C4-2B (cell line): ENCODE data around the gene TNNC1.

Source experiments
- CTCF ChIP-seq: fragments of 450-650 bp; conservative IDR thresholded peaks from 2 replicates; pipeline ENCODE4 v1.5.1; 2017; ENCODE audit warnings: mild to moderate bottlenecking
- ZFX ChIP-seq: fragments of 450-650 bp; IDR thresholded peaks from 2 replicates; pipeline ENCODE4 v1.6.1; 2017

- no peak for TF ChIP-seq ZFX
- no peak for TF ChIP-seq CTCF
Observed at GRCh38 chr3:52451237-52452083, 2.4 kb downstream of the TNNC1 start.
